Kidney epithelial cell (primary cell): ENCODE measurements around the gene ZEB1. TPM values are rescaled to one million over a fixed set of nuclear protein-coding genes. Genes with fewer than 3 reads are reported as not detected.

Experiments used
- DNase-seq: peaks from one replicate; pipeline ENCODE4 v3.0.0-alpha.2; 2010; ENCODE audit warnings: low read depth
- H3K27me3 ChIP-seq: 2 replicates; pipeline ENCODE4 v1.6.0; 2011; ENCODE audit warnings: low read length; ENCODE audit not compliant: control insufficient read depth, insufficient read depth
- H3K36me3 ChIP-seq: 2 replicates; pipeline ENCODE4 v1.5.1; 2011; ENCODE audit warnings: low read length; ENCODE audit not compliant: control insufficient read depth, insufficient read depth
- H3K4me3 ChIP-seq: 2 replicates; pipeline ENCODE4 v1.5.1; 2011; ENCODE audit warnings: low read depth, mild to moderate bottlenecking, control low read depth, low read length
- CTCF ChIP-seq: IDR thresholded peaks from 2 replicates; pipeline ENCODE4 v1.5.1; 2011; ENCODE audit warnings: mild to moderate bottlenecking, moderate library complexity, low read length, control low read depth, inconsistent platforms; ENCODE audit not compliant: insufficient read depth, poor library complexity, severe bottlenecking
- total RNA-seq: library from RNA; depleted of rRNA; stranded (reverse); fragments of >200 nt; gene quantifications from 2 replicates; pipeline ENCODE4 v1.2.3, GENCODE V29; 2015

Gene ZEB1
- total RNA-seq, 1 donor from 2014 or later: 10.8 TPM

DNA sequence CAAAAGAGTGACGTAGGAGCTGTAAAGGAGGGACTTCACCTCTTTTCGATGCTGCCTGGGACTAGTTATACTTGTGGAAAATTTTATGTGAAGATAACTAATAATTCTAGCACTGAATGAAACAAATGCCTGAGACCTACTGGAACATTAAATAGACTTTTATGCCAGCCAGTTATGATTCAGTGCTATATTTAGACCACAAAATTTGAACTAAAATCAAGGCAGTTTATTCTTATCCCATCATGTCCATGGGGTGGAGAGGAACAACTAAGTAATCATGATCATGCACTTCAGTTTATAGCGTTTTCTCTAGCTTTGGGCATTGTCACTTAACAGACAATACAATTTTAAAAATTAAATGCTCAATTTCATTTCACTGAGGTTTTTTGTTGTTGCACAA, 76.7 kb downstream of the ZEB1 start:
- TF ChIP-seq CTCF: no peak
- Histone ChIP-seq H3K4me3 (no peak overlapping the region), H3K36me3 (no peaks in the 10 kb centered on the region), H3K27me3 (no peaks in the 10 kb centered on the region)
- no peak for DNase-seq

DNA sequence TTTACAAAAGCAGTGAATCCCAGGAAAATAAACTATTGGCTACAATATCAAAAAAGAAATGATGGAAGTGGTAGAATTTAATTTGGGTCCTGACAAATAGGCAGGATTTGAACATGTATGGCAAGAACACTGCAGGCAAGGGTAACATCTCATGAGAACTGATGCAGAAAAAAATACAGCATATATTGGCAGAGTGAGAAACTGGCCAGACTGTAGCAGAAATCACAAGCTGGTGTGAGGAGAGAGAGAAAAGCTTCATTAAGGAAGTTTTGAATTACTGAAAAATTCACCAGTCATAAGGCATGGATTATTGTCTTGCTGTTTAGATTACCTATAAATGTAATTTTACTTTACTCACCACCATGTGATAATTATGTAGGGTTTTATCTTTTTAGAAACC, 77.4 kb downstream of the ZEB1 start:
- Histone ChIP-seq H3K4me3 (no peak overlapping the region), H3K27me3 (no peaks in the 10 kb centered on the region), H3K36me3 (no peaks in the 10 kb centered on the region)
- no peak for TF ChIP-seq CTCF
- no peak for DNase-seq

GRCh38 chr10:31397852-31398251, 78.8 kb downstream of the ZEB1 start:
- Histone ChIP-seq H3K27me3 (no peaks in the 10 kb centered on the region), H3K4me3 (no peak overlapping the region), H3K36me3 (no peaks in the 10 kb centered on the region)
- no peak for TF ChIP-seq CTCF
- DNase-seq: no peak

- no peak overlapping the region for H3K4me3 ChIP-seq
- no peak for DNase-seq
- H3K36me3 ChIP-seq: no peaks in the 10 kb centered on the region
- TF ChIP-seq CTCF: no peak
- no peaks in the 10 kb centered on the region for H3K27me3 ChIP-seq
Measured at GRCh38 chr10:31399171-31399570, 80.2 kb downstream of the ZEB1 start.

- TF ChIP-seq CTCF: no peak
- no peaks in the 10 kb centered on the region for H3K36me3 ChIP-seq
- H3K27me3 ChIP-seq: no peaks in the 10 kb centered on the region
- no peak overlapping the region for H3K4me3 ChIP-seq
- DNase-seq: no peak
Measured at GRCh38 chr10:31399631-31400030, 80.6 kb downstream of the ZEB1 start.

DNA sequence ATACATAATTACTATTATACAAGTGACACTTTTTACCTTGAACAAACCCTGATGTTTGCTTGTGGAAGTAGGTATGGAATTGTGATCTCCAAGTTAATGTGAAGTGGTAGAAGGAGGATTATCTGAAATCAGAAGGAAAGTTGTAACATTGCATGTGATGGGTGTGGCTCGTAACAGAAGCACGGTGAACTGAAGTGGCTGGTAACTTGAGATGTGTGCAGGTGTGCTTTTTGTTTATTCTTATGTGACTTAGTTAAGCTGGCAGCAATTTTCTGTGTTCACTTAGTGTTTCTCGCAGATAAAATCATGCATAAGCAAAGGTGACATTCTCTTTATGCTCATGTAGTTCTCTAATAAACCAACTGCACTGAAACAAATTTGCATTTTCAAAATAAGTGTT, 82.3 kb downstream of the ZEB1 start:
- H3K4me3 ChIP-seq: no peak overlapping the region
- TF ChIP-seq CTCF: no peak
- H3K36me3 ChIP-seq: no peaks in the 10 kb centered on the region
- no peak for DNase-seq
- H3K27me3 ChIP-seq: no peaks in the 10 kb centered on the region
